Measurements from ENCODE around the gene LTK.
"Not testable (repeated sequence)": the region's sequence is repeated elsewhere in the genome, so short reads cannot be mapped to it uniquely, and the experiment has no call there.

LTK gene

GRCh38 chr15:41484937-41485625, 28.5 kb downstream of the LTK start:
- H3K27me3 ChIP-seq (ENCODE audit: insufficient read depth, low read length), result no peaks in the 10 kb centered on the region
- H3K36me3 ChIP-seq (ENCODE audit: insufficient read depth, low read length), result peaks cover 29% of the 10 kb centered on the region
- H3K4me1 ChIP-seq (ENCODE audit: insufficient read depth, low read length), result no peaks in the 10 kb centered on the region
- 83% methylated on average over 11 of the region's 11 CpGs for WGBS
- no peak overlapping the region for H3K9ac ChIP-seq (ENCODE audit: low read depth, low read length)
- no peaks in the 10 kb centered on the region for H3K9me3 ChIP-seq (ENCODE audit: insufficient read depth, low read depth, low read length)
- H3K4me3 ChIP-seq (ENCODE audit: low read length), result no peak overlapping the region
- H3K27ac ChIP-seq (ENCODE audit: low read depth, low read length), result no peak overlapping the region

DNA sequence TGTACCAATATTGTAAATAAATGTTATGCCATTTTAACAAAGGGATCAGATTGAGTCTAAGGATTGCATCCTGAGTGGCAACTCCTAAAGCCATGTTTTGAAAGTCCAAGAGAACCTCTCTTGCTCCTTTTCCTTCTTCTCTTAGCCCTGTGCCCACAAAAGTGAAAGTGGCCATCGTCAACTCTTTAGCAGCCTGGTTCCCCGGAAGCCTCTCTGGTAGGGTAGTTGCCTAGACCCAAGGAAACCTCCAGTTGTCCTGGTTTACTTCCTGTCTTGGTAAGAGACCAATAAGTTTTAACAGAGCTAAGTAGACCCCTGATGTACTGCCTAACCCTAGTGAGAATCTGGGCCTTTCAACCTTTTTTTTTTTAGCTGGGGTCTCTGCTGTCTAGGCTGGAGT, 30.1 kb downstream of the LTK start:
- Histone ChIP-seq H3K9me3 (ENCODE audit: insufficient read depth, low read depth, low read length) (no peaks in the 10 kb centered on the region), H3K9ac (ENCODE audit: low read depth, low read length) (no peak overlapping the region), H3K27ac (ENCODE audit: low read depth, low read length) (no peak overlapping the region), H3K36me3 (ENCODE audit: insufficient read depth, low read length) (peaks cover 44% of the 10 kb centered on the region), H3K4me1 (ENCODE audit: insufficient read depth, low read length) (no peaks in the 10 kb centered on the region), H3K4me3 (ENCODE audit: low read length) (no peak overlapping the region), H3K27me3 (ENCODE audit: insufficient read depth, low read length) (no peaks in the 10 kb centered on the region)
- WGBS, result 100% methylated on average over 2 of the region's 2 CpGs

DNA sequence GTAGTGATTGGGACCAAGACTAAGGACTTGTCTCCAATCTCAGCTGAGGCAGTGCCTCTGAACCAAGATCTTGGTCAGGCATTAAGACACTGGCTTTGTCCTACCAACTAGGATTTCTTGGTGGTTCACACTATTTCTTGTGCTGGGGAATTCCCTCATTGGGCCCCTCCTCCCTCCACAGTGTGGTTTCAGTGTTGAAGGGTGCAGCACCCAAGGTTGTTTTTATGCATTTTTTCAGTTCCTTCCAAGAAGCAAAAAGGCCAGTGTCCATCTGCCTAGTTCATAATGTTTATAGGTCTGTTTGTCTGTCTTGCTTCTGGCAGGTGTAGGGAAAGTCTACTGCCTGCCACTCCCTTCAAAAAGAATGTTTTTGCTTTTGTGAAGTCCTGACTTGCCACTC, 30.5 kb downstream of the LTK start:
- H3K4me1 ChIP-seq (ENCODE audit: insufficient read depth, low read length), result no peaks in the 10 kb centered on the region
- no peaks in the 10 kb centered on the region for H3K27me3 ChIP-seq (ENCODE audit: insufficient read depth, low read length)
- peaks cover 48% of the 10 kb centered on the region for H3K36me3 ChIP-seq (ENCODE audit: insufficient read depth, low read length)
- no peak overlapping the region for H3K4me3 ChIP-seq (ENCODE audit: low read length)
- no peak overlapping the region for H3K9ac ChIP-seq (ENCODE audit: low read depth, low read length)
- no peak overlapping the region for H3K27ac ChIP-seq (ENCODE audit: low read depth, low read length)
- H3K9me3 ChIP-seq (ENCODE audit: insufficient read depth, low read depth, low read length), result no peaks in the 10 kb centered on the region

DNA sequence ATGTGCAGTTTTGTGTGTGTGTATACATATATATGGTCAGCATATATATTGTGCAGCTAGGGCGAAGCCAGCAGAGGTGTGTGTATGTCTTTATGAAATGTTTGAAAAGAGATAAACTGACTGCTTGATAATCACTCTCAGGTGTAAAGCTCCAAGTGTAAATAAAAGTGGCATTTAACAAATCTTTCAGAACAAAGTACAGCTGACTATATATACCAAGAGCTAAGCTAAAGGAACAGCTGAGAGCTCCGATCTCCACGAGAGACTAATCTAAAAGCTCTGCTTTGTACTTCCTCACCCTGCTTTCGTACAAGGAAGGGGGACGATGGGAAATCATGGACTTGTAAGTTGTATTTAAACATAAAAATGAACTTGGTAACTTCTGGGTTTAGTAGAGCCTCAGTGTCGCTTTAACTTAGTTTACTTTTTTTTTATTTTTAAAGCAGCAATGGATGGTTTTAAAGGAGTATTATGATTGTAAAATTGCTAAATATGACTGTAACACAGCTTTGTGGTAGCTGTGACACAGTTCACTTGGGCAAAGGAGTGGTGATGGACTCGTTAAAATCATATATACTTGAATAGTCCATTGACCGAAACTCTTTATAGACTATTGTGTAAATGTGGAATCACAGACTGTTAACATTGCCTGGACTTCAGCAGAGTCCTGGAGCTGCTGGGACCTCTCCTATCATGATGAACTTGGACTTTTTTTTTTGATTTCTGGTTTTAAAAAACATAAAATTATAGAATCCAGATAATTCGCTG, 31.3 kb downstream of the LTK start:
- Histone ChIP-seq H3K27me3 (ENCODE audit: insufficient read depth, low read length) (no peaks in the 10 kb centered on the region), H3K36me3 (ENCODE audit: insufficient read depth, low read length) (peaks cover 56% of the 10 kb centered on the region), H3K4me1 (ENCODE audit: insufficient read depth, low read length) (no peaks in the 10 kb centered on the region), H3K27ac (ENCODE audit: low read depth, low read length) (no peak overlapping the region), H3K9ac (ENCODE audit: low read depth, low read length) (no peak overlapping the region), H3K4me3 (ENCODE audit: low read length) (no peak overlapping the region), H3K9me3 (ENCODE audit: insufficient read depth, low read depth, low read length) (no peaks in the 10 kb centered on the region)
- WGBS, result 96% methylated on average over 8 of the region's 9 CpGs

- no peak overlapping the region for H3K27ac ChIP-seq (ENCODE audit: low read depth, low read length)
- peaks cover 73% of the 10 kb centered on the region for H3K36me3 ChIP-seq (ENCODE audit: insufficient read depth, low read length)
- 95% methylated on average over 12 of the region's 12 CpGs for WGBS
- no peaks in the 10 kb centered on the region for H3K4me1 ChIP-seq (ENCODE audit: insufficient read depth, low read length)
- no peak overlapping the region for H3K4me3 ChIP-seq (ENCODE audit: low read length)
- H3K27me3 ChIP-seq (ENCODE audit: insufficient read depth, low read length), result no peaks in the 10 kb centered on the region
- H3K9me3 ChIP-seq (ENCODE audit: insufficient read depth, low read depth, low read length), result no peaks in the 10 kb centered on the region
- no peak overlapping the region for H3K9ac ChIP-seq (ENCODE audit: low read depth, low read length)
Measured at GRCh38 chr15:41480396-41481140, 33.1 kb downstream of the LTK start.

DNA sequence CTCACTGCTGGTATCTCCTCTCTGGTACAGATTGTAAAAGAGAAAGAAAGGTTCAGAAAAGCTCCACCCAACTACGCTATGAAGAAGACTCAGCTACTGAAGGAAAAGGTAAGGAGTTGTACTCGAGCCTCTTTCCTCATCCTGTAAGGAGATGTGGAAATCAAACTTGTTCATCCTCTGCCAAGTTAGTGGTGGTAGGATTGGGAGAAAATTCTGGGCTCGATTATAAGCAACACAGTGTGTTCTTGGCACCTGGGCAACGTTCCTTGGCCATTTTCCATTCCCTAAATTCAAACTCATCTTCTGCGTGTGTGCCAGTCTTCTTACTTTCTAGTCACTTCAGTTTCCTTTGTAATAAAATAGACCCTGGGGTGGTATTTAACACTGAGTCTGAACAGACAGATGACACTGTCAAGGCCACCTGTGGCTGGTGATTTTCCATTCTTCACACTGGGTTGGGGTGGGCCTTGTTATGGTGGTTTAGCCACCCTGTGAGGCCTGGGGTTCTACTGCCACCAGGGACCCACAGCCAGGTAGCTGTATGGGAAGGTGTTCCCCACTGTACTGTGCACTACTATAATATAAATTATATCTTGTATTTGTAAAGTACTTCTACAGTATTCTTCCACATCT, 37.1 kb downstream of the LTK start:
- no peaks in the 10 kb centered on the region for H3K4me1 ChIP-seq (ENCODE audit: insufficient read depth, low read length)
- no peaks in the 10 kb centered on the region for H3K9me3 ChIP-seq (ENCODE audit: insufficient read depth, low read depth, low read length)
- H3K36me3 ChIP-seq (ENCODE audit: insufficient read depth, low read length), result peaks cover 86% of the 10 kb centered on the region
- 95% methylated on average over 5 of the region's 5 CpGs for WGBS
- H3K4me3 ChIP-seq (ENCODE audit: low read length), result no peak overlapping the region
- H3K27ac ChIP-seq (ENCODE audit: low read depth, low read length), result no peak overlapping the region
- H3K9ac ChIP-seq (ENCODE audit: low read depth, low read length), result no peak overlapping the region
- no peaks in the 10 kb centered on the region for H3K27me3 ChIP-seq (ENCODE audit: insufficient read depth, low read length)

DNA sequence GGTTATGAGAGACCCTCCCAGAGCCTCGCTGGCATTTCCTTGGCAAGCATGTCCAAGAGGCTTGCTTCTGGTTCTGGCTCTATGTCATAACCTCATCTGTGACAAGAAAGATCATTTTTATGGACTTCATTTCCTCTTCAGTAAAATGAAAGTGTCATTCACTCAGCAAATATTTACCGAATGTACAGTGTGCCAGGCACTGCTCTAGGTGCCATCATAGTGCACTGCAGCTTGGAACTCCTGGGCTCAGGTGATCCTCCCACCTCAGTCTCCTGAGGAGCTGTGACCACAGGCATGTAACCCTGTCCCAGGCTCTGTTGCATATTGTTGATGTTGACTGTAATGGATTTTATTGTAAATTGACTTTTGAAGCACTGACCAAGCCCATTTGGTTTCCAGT, 38.7 kb downstream of the LTK start:
- peaks cover 86% of the 10 kb centered on the region for H3K36me3 ChIP-seq (ENCODE audit: insufficient read depth, low read length)
- no peaks in the 10 kb centered on the region for H3K4me1 ChIP-seq (ENCODE audit: insufficient read depth, low read length)
- 98% methylated on average over 2 of the region's 2 CpGs for WGBS
- no peak overlapping the region for H3K27ac ChIP-seq (ENCODE audit: low read depth, low read length)
- no peak overlapping the region for H3K9ac ChIP-seq (ENCODE audit: low read depth, low read length)
- no peaks in the 10 kb centered on the region for H3K27me3 ChIP-seq (ENCODE audit: insufficient read depth, low read length)
- no peaks in the 10 kb centered on the region for H3K9me3 ChIP-seq (ENCODE audit: insufficient read depth, low read depth, low read length)
- H3K4me3 ChIP-seq (ENCODE audit: low read length), result no peak overlapping the region

DNA sequence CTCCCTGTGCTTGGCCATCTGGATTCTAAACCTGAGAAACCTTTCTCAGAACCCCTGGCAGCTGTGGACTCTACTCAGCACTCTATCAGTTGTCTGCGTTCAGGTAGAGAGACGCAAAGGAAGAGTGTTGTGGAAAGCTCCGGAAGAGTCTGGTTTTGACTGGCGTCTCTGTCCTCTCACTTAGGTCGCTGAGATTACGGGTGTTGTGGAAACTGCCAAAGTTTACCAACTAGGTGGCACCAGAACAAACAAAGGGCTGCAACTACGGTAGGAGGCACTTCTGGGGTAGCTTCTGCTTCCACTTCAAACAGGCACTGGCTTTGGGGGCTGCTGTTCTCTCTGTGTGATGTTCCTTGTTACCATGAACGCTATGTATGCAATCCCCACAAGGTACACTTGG, 39.2 kb downstream of the LTK start:
- H3K9ac ChIP-seq (ENCODE audit: low read depth, low read length), result no peak overlapping the region
- H3K27me3 ChIP-seq (ENCODE audit: insufficient read depth, low read length), result no peaks in the 10 kb centered on the region
- H3K9me3 ChIP-seq (ENCODE audit: insufficient read depth, low read depth, low read length), result no peaks in the 10 kb centered on the region
- no peak overlapping the region for H3K27ac ChIP-seq (ENCODE audit: low read depth, low read length)
- peaks cover 86% of the 10 kb centered on the region for H3K36me3 ChIP-seq (ENCODE audit: insufficient read depth, low read length)
- H3K4me1 ChIP-seq (ENCODE audit: insufficient read depth, low read length), result no peaks in the 10 kb centered on the region
- no peak overlapping the region for H3K4me3 ChIP-seq (ENCODE audit: low read length)
- WGBS, result 97% methylated on average over 8 of the region's 8 CpGs

- H3K36me3 ChIP-seq (ENCODE audit: insufficient read depth, low read length), result peaks cover 86% of the 10 kb centered on the region
- WGBS, result 97% methylated on average over 11 of the region's 11 CpGs
Measured at GRCh38 chr15:41473418-41473817, 40.2 kb downstream of the LTK start.

DNA sequence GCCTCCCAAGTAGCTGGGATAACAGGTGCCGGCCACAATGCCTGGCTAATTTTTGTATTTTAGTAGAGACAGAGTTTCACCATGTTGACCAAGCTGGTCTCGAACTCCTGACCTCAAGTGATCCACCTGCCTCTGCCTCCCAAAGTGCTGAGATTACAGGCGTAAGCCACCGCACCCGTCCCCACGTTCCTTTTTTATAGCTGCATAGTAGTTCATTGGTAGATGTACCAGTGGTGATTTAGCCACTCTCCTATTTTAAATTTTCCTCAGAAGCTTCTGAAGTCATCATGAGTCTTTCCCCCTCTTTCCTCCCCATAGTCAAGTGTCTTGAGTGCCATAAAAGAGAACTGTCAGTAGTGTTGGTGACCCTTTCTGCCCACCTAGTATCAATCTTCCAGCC, 44.0 kb downstream of the LTK start:
- not testable (repeated sequence) for H3K27me3 ChIP-seq (ENCODE audit: insufficient read depth, low read length); H3K4me3 ChIP-seq (ENCODE audit: low read length); H3K4me1 ChIP-seq (ENCODE audit: insufficient read depth, low read length); H3K9me3 ChIP-seq (ENCODE audit: insufficient read depth, low read depth, low read length); H3K27ac ChIP-seq (ENCODE audit: low read depth, low read length); H3K9ac ChIP-seq (ENCODE audit: low read depth, low read length)
- H3K36me3 ChIP-seq (ENCODE audit: insufficient read depth, low read length), result peaks cover 79% of the 10 kb centered on the region
- WGBS, result 99% methylated on average over 6 of the region's 6 CpGs

More at GRCh38 chr15:41473418-41473817, 40.2 kb downstream of the LTK start:
- Histone ChIP-seq H3K27ac (ENCODE audit: low read depth, low read length) (no peak overlapping the region), H3K4me3 (ENCODE audit: low read length) (no peak overlapping the region), H3K27me3 (ENCODE audit: insufficient read depth, low read length) (no peaks in the 10 kb centered on the region), H3K4me1 (ENCODE audit: insufficient read depth, low read length) (no peaks in the 10 kb centered on the region), H3K9me3 (ENCODE audit: insufficient read depth, low read depth, low read length) (no peaks in the 10 kb centered on the region), H3K9ac (ENCODE audit: low read depth, low read length) (no peak overlapping the region)

DNA sequence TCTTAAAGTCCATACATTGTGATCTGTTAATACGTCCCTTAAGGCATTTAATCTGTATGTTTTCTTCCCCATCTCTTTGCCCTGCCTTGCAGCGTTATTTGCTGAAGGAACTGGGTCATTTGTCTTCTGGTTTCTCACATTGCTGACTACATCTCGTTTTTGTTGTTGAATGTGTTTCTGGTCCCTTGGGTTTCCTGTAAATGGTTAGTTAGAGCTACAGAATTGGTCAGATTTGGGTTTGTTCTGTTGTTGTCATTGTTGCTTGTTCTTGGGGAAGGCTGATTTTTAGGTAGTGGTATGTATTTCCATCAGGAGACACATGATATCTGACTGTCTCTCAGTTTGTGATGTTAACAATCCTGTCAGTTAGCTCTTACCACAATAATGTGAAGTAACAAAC, 46.9 kb downstream of the LTK start:
- peaks cover 79% of the 10 kb centered on the region for H3K36me3 ChIP-seq (ENCODE audit: insufficient read depth, low read length)
- no peaks in the 10 kb centered on the region for H3K9me3 ChIP-seq (ENCODE audit: insufficient read depth, low read depth, low read length)
- no peak overlapping the region for H3K4me3 ChIP-seq (ENCODE audit: low read length)
- no peak overlapping the region for H3K9ac ChIP-seq (ENCODE audit: low read depth, low read length)
- WGBS, result 97% methylated on average over 3 of the region's 3 CpGs
- no peak overlapping the region for H3K27ac ChIP-seq (ENCODE audit: low read depth, low read length)
- no peaks in the 10 kb centered on the region for H3K4me1 ChIP-seq (ENCODE audit: insufficient read depth, low read length)
- no peaks in the 10 kb centered on the region for H3K27me3 ChIP-seq (ENCODE audit: insufficient read depth, low read length)

All from HUES64 (cell line).